Astrocyte (in vitro differentiated cells and primary cell): ENCODE measurements around the gene MYH9. TPM values are rescaled to one million over a fixed set of nuclear protein-coding genes. Genes with fewer than 3 reads are reported as not detected.

Experiments
- DNase-seq: peaks from one replicate; pipeline ENCODE4 v3.0.0-alpha.2; 2010; ENCODE audit warnings: low read depth
- FAIRE-seq: peaks from 2 replicates; lab custom pipeline; 2011; peaks lifted over from hg19 to GRCh38; lab: Jason Lieb, UNC
- H2AFZ ChIP-seq: 2 replicates; pipeline ENCODE4 v1.6.0; 2012; ENCODE audit warnings: low read depth, low read length, inconsistent platforms
- H3K27ac ChIP-seq: 2 replicates; pipeline ENCODE4 v1.5.1; 2011; ENCODE audit warnings: low read depth, low read length, inconsistent platforms
- H3K27me3 ChIP-seq: 2 replicates; pipeline ENCODE4 v1.6.0; 2011; ENCODE audit warnings: low read length, inconsistent platforms; ENCODE audit not compliant: insufficient read depth
- H3K36me3 ChIP-seq: 2 replicates; pipeline ENCODE4 v1.5.1; 2011; ENCODE audit warnings: low read length, inconsistent platforms; ENCODE audit not compliant: insufficient read depth
- H3K4me1 ChIP-seq: 2 replicates; pipeline ENCODE4 v1.5.1; 2011; ENCODE audit warnings: low read length, inconsistent platforms; ENCODE audit not compliant: insufficient read depth
- H3K4me2 ChIP-seq: 2 replicates; pipeline ENCODE4 v1.6.0; 2012; ENCODE audit warnings: low read length, inconsistent platforms
- H3K4me3 ChIP-seq: 2 replicates; pipeline ENCODE4 v1.5.1; 2011; ENCODE audit warnings: low read depth, mild to moderate bottlenecking, low read length, inconsistent platforms; ENCODE audit not compliant: insufficient read depth
- H3K79me2 ChIP-seq: 2 replicates; pipeline ENCODE4 v1.6.0; 2012; ENCODE audit warnings: mild to moderate bottlenecking, low read length, inconsistent platforms; ENCODE audit not compliant: insufficient read depth
- H3K9ac ChIP-seq: 2 replicates; pipeline ENCODE4 v1.6.0; 2012; ENCODE audit warnings: mild to moderate bottlenecking, low read length, inconsistent platforms
- H3K9me3 ChIP-seq: 2 replicates; pipeline ENCODE4 v1.5.1; 2012; ENCODE audit warnings: low read depth, mild to moderate bottlenecking, low read length, inconsistent platforms; ENCODE audit not compliant: insufficient read depth
- H4K20me1 ChIP-seq: 2 replicates; pipeline ENCODE4 v1.6.0; 2012; ENCODE audit warnings: low read length, inconsistent platforms; ENCODE audit not compliant: insufficient read depth
- H3K27ac Mint-ChIP-seq: one replicate; pipeline ENCODE4 v1.8.0; 2021; ENCODE audit warnings: mild to moderate bottlenecking, mixed read lengths; ENCODE audit not compliant: unreplicated experiment
- H3K27me3 Mint-ChIP-seq: one replicate; pipeline ENCODE4 v1.8.0; 2021; ENCODE audit warnings: low read depth, mixed read lengths; ENCODE audit not compliant: unreplicated experiment
- H3K36me3 Mint-ChIP-seq: one replicate; pipeline ENCODE4 v1.8.0; 2021; ENCODE audit warnings: low read depth, mixed read lengths; ENCODE audit not compliant: unreplicated experiment
- H3K4me1 Mint-ChIP-seq: one replicate; pipeline ENCODE4 v1.8.0; 2021; ENCODE audit warnings: low read depth, mixed read lengths; ENCODE audit not compliant: unreplicated experiment
- H3K4me3 Mint-ChIP-seq: one replicate; pipeline ENCODE4 v1.8.0; 2021; ENCODE audit warnings: mild to moderate bottlenecking, moderate library complexity, mixed read lengths; ENCODE audit not compliant: unreplicated experiment
- H3K9me3 Mint-ChIP-seq: one replicate; pipeline ENCODE4 v1.8.0; 2021; ENCODE audit warnings: mild to moderate bottlenecking, mixed read lengths; ENCODE audit not compliant: unreplicated experiment
- CTCF ChIP-seq: IDR thresholded peaks from 2 replicates; pipeline ENCODE4 v1.5.1; 2011; ENCODE audit warnings: low read depth, mild to moderate bottlenecking, inconsistent platforms, low read length, moderate library complexity; ENCODE audit not compliant: insufficient read depth
- EZH2 ChIP-seq: IDR thresholded peaks from 2 replicates; pipeline ENCODE4 v1.6.1; 2012; ENCODE audit warnings: mild to moderate bottlenecking, low read length, inconsistent platforms; ENCODE audit not compliant: insufficient read depth
- total RNA-seq: library from RNA; stranded (reverse); gene quantifications from 2 replicates; pipeline ENCODE4 v1.2.1, GENCODE V29; 2021

Gene MYH9
- total RNA-seq, 1 donor from 2014 or later = 2,278 TPM

- Mint-ChIP-seq H3K4me1 (peaks cover 79% of the 10 kb centered on the region), H3K36me3 (peaks cover 37% of the 10 kb centered on the region), H3K27ac (peak overlapping the region; percentile 77), H3K27me3 (no peaks in the 10 kb centered on the region), H3K9me3 (no peaks in the 10 kb centered on the region), H3K4me3 (peak overlapping the region; percentile 66)
- peak; percentile 32 for FAIRE-seq
- H2AFZ ChIP-seq = no peak overlapping the region
- H3K27me3 ChIP-seq = no peaks in the 10 kb centered on the region
- peaks cover 76% of the 10 kb centered on the region for H4K20me1 ChIP-seq
- no peak overlapping the region for H3K4me3 ChIP-seq
- peak overlapping the region; percentile 61 for H3K4me2 ChIP-seq
- peaks cover 79% of the 10 kb centered on the region for H3K36me3 ChIP-seq
- H3K79me2 ChIP-seq = peaks cover 97% of the 10 kb centered on the region
- DNase-seq = peak; percentile 98
- H3K4me1 ChIP-seq = peaks cover 74% of the 10 kb centered on the region
- peak overlapping the region; percentile 99 for H3K27ac ChIP-seq
- peak overlapping the region; percentile 92 for H3K9ac ChIP-seq
- H3K9me3 ChIP-seq = no peaks in the 10 kb centered on the region
- TF ChIP-seq EZH2 (no peak), CTCF (no peak)
Measured at GRCh38 chr22:36325154-36326031, 62.4 kb downstream of the MYH9 start.

GRCh38 chr22:36324414-36324813 lies 63.4 kb downstream of the MYH9 start:
- Mint-ChIP-seq H3K36me3 (peaks cover 39% of the 10 kb centered on the region), H3K9me3 (no peaks in the 10 kb centered on the region), H3K27ac (peak overlapping the region; percentile 77), H3K4me1 (peaks cover 76% of the 10 kb centered on the region), H3K4me3 (no peak overlapping the region), H3K27me3 (no peaks in the 10 kb centered on the region)
- Histone ChIP-seq H3K4me2 (peak overlapping the region; percentile 61), H3K36me3 (peaks cover 84% of the 10 kb centered on the region), H3K4me1 (peaks cover 64% of the 10 kb centered on the region), H3K27ac (peak overlapping the region; percentile 99), H4K20me1 (peaks cover 86% of the 10 kb centered on the region), H3K4me3 (no peak overlapping the region), H3K79me2 (peaks cover 98% of the 10 kb centered on the region), H3K9ac (peak overlapping the region; percentile 92), H2AFZ (no peak overlapping the region), H3K27me3 (no peaks in the 10 kb centered on the region), H3K9me3 (no peaks in the 10 kb centered on the region)
- FAIRE-seq = no peak
- no peak for DNase-seq
- no peak for TF ChIP-seq CTCF
- TF ChIP-seq EZH2 = no peak

- no peak overlapping the region for H2AFZ ChIP-seq
Measured at GRCh38 chr22:36323855-36324331, 63.9 kb downstream of the MYH9 start.

More at GRCh38 chr22:36323855-36324331, 63.9 kb downstream of the MYH9 start:
- Histone ChIP-seq H3K79me2 (peaks cover 99% of the 10 kb centered on the region), H3K27me3 (no peaks in the 10 kb centered on the region), H3K4me1 (peaks cover 59% of the 10 kb centered on the region), H3K4me3 (no peak overlapping the region), H3K9me3 (no peaks in the 10 kb centered on the region), H3K4me2 (peak overlapping the region; percentile 61), H3K27ac (peak overlapping the region; percentile 99), H4K20me1 (peaks cover 87% of the 10 kb centered on the region), H3K9ac (peak overlapping the region; percentile 92), H3K36me3 (peaks cover 89% of the 10 kb centered on the region)
- Mint-ChIP-seq H3K27ac (peak overlapping the region; percentile 77), H3K36me3 (peaks cover 43% of the 10 kb centered on the region), H3K4me1 (peaks cover 73% of the 10 kb centered on the region), H3K27me3 (no peaks in the 10 kb centered on the region), H3K4me3 (no peak overlapping the region), H3K9me3 (no peaks in the 10 kb centered on the region)
- FAIRE-seq (no peak), DNase-seq (peak; percentile 64)
- TF ChIP-seq CTCF = no peak
- no peak for TF ChIP-seq EZH2
